Measurements from ENCODE around the gene DTNA. TPM values are rescaled to one million over a fixed set of nuclear protein-coding genes. Genes with fewer than 3 reads are reported as not detected.

The DTNA gene
- total and polyA plus RNA-seq, 2 of the 8 experiments (the other 6 are each of a cell fraction or from before 2014, with no cell fraction given): 30.2 to 32.7 TPM

DNA sequence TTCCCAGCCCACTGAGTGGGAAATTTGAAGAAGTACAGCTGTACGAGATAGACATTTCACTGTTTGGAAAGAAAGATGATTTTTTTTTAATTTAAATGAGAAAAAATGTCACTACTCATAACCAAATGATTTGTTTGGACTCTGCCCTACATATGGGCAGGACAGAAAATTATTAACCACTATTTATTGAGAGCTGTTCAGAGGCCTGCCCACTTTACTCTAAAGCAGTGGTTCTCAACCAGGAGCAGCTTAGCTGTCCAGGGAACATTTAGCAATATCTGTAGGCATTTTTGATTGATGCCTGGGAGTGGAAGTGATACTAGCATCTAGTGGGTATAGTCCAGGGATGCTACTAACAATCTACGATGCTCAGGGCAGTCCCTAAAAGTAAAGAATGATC is 13.4 kb upstream of the DTNA start (continued):
- TF ChIP-seq, protein P1, sequence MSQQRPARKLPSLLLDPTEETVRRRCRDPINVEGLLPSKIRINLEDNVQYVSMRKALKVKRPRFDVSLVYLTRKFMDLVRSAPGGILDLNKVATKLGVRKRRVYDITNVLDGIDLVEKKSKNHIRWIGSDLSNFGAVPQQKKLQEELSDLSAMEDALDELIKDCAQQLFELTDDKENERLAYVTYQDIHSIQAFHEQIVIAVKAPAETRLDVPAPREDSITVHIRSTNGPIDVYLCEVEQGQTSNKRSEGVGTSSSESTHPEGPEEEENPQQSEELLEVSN (IDR thresholded peaks at IDR 0.05): no peak
- TF ChIP-seq POU5F1 (IDR thresholded peaks at IDR 0.05; ENCODE audit: low read depth, low read length): no peak
